AG10803 (cell line): ENCODE results near the gene ECI1.
"Not testable (repeated sequence)": the region's sequence is repeated elsewhere in the genome, so short reads cannot be mapped to it uniquely, and the experiment has no call there.

ENCODE experiments used
- DNase-seq: peaks from one replicate; pipeline ENCODE4 v3.0.0; 2010; ENCODE audit warnings: low read depth
- H3K4me3 ChIP-seq: 2 replicates; pipeline ENCODE4 v1.5.1; 2011; ENCODE audit warnings: mild to moderate bottlenecking, low read length, control low read depth
- TF ChIP-seq, protein P1 (sequence below): conservative IDR thresholded peaks from 2 replicates; pipeline ENCODE4 v1.5.1; 2011; ENCODE audit warnings: mild to moderate bottlenecking, low read length, control low read depth, inconsistent platforms

ECI1 gene

DNA sequence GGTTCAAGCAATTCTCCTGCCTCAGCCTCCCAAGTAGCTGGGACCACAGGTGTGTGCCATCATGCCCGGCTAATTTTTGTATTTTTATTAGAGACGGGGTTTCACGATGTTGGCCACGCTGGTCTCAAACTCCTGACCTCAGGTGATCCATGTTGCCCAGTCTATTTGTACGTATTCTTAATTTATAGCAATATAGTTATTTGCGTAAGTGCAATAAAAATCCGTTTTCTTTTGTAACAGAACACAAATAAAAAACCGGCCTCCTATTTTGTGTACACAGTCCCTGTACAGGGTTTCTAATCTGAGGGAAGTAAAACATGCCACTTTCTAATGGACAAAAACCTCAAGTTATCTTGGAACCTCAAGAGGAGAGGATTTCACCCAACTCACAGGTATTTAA, 8.9 kb upstream of the ECI1 start:
- TF ChIP-seq, protein P1, sequence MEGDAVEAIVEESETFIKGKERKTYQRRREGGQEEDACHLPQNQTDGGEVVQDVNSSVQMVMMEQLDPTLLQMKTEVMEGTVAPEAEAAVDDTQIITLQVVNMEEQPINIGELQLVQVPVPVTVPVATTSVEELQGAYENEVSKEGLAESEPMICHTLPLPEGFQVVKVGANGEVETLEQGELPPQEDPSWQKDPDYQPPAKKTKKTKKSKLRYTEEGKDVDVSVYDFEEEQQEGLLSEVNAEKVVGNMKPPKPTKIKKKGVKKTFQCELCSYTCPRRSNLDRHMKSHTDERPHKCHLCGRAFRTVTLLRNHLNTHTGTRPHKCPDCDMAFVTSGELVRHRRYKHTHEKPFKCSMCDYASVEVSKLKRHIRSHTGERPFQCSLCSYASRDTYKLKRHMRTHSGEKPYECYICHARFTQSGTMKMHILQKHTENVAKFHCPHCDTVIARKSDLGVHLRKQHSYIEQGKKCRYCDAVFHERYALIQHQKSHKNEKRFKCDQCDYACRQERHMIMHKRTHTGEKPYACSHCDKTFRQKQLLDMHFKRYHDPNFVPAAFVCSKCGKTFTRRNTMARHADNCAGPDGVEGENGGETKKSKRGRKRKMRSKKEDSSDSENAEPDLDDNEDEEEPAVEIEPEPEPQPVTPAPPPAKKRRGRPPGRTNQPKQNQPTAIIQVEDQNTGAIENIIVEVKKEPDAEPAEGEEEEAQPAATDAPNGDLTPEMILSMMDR, result no peak
- no peak overlapping the region for H3K4me3 ChIP-seq
- DNase-seq, result no peak

DNA sequence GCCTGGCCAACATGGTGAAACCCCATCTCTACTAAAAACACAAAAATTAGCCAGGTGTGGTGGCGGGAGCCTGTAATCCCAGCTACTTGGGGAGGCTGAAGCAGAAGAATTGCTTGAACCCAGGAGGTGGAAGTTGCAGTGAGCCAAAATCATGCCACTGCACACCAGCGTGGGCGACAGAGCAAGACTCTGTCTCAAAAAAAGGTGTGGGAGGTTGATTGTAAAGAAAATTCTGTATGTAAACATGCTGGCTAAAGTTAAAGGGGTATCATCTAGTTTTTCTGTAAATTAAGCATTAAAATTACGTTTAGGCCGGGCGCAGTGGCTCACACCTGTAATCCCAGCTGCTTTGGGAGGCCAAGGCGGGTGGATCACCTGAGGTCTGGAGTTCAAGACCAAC, 7.1 kb upstream of the ECI1 start:
- not testable (repeated sequence) for DNase-seq, H3K4me3 ChIP-seq

DNA sequence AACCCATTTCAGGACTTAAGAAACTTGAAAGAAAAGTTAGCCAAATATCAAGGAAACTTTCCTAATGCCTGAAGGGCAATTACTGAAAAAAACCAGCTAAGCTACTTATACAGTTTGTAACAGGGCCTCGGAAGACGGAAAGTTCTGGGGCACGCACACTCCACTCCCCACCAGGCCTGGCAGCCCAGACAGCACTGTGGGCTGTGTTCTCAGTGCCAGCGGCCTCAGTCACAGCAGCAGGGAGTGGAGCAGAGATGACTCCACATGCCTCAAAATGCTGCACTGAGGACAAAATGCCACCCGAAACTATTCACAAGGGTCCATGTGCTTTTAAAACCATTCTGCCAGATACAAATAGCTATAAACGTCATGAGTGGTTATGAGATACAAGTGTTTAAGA, 6.3 kb upstream of the ECI1 start:
- no peak overlapping the region for H3K4me3 ChIP-seq
- no peak for DNase-seq
- TF ChIP-seq, protein P1, result no peak

DNA sequence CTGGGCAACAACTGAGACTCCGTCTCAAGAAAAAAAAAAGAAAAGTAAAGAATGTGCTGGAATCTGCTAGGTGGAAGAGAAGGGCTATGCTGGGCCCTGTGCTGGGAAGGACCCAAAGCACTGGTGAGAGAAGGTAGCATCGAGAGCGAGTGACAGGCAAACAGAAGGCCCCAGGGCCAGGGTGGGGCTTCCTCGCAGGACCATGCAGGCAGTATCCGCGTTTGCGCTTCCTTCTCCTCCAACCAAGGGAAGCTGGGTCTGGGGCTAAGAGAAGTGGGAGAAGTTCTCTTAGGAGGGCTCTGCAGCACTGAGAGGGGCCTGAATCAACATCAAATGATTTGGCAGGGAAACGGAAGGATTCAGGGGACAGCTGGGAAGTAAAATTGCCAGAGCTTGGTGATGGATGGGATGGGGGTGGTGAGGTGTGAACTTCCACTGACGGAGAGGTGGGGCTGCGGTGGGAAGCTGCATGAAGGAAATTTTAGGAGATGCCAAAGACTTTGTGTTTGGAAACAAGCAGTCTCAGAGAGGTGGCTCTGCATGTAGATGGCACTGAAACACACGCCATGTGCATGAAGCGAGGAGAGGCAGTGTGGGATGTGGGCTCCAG, 5.2 kb upstream of the ECI1 start:
- H3K4me3 ChIP-seq, result no peak overlapping the region
- DNase-seq, result no peak
- TF ChIP-seq, protein P1, result no peak

DNA sequence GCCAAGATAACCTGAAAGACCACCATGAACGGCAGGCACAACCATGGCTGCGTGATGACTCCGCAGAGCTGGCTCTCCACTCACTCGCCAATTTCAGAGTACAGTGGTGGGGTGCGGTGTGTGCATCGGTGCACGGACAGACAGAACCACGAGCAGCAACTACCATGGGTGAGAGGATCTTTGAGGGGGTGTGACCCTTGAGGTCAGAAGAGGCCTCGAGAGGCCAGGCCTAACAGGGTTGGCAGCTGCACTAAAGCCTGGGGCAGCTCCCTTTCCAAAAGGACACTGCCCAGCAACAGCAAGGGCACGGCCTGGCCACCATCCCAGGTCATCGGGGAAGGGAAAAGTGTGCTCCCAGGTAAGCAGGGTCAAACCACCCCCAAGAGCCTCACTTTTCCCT, 1.9 kb upstream of the ECI1 start:
- no peak overlapping the region for H3K4me3 ChIP-seq
- no peak for DNase-seq
- TF ChIP-seq, protein P1, result no peak

DNA sequence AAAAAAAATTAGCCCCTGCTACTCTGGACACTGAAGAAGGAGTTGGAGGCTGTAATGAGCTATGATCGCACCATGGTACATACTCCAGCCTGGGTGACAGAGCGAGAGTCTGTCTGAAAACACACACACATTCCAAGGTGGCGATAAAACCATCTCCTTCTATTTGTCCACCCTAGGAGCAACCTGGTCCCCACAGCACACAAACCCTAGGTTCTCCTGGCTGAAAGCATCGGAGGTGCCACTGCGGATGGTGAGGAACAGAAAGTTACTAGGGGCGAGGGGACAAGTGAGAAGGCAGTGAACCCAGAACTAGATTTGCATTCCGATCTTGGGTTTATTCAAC, 1.4 kb upstream of the ECI1 start:
- TF ChIP-seq, protein P1, result no peak
- no peak for DNase-seq
- no peak overlapping the region for H3K4me3 ChIP-seq

DNA sequence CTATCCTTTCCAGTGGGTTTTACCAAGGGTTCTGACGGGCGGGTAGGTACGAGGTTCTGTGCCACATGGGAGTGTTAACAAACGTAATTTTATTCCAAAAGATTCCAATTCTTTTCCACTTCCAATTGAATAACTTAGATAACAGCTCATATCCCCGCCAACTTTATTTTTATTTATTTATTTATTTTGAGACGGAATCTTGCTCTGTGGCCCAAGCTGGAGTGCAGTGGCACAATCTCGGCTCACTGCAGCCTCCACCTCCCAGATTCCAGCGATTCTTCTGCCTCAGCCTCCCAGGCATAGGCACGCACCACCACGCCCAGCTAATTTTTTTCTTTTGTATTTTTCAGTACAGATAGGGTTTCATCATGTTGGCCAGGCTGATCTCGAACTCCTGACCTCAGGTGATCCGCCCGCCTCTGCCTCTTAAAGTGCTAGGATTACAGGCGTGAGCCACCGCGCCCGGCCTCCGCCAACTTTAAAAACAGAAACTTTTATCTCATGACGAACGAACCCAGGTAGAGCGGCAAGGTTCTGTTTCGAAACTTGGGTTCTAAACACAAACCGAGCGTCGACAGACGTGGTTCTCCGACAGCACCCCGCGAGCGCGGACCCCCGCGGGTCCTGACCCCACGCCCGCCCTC, 613 bp downstream of the ECI1 start:
- TF ChIP-seq, protein P1, result no peak
- H3K4me3 ChIP-seq, result peak overlapping the region; percentile 73
- DNase-seq, result peak; percentile 38
